Osteocyte (in vitro differentiated cells): Measurements from ENCODE around the gene KCNF1. TPM values are rescaled to one million over a fixed set of nuclear protein-coding genes. Genes with fewer than 3 reads are reported as not detected.

ENCODE experiments used
- DNase-seq: peaks from one replicate; pipeline ENCODE4 v3.0.0; 2021; ENCODE audit warnings: mixed read lengths; ENCODE audit not compliant: unreplicated experiment; ENCODE audit errors: extremely low spot score
- H3K27ac Mint-ChIP-seq: one replicate; pipeline ENCODE4 v1.8.0; 2021; ENCODE audit warnings: mild to moderate bottlenecking, mixed read lengths; ENCODE audit not compliant: unreplicated experiment
- H3K27me3 Mint-ChIP-seq: one replicate; pipeline ENCODE4 v1.8.0; 2021; ENCODE audit warnings: mixed read lengths; ENCODE audit not compliant: unreplicated experiment
- H3K36me3 Mint-ChIP-seq: one replicate; pipeline ENCODE4 v1.8.0; 2021; ENCODE audit warnings: mixed read lengths; ENCODE audit not compliant: unreplicated experiment
- H3K4me1 Mint-ChIP-seq: one replicate; pipeline ENCODE4 v1.8.0; 2021; ENCODE audit warnings: mixed read lengths; ENCODE audit not compliant: unreplicated experiment
- H3K4me3 Mint-ChIP-seq: one replicate; pipeline ENCODE4 v1.8.0; 2021; ENCODE audit warnings: mild to moderate bottlenecking, moderate library complexity, mixed read lengths; ENCODE audit not compliant: unreplicated experiment
- H3K9me3 Mint-ChIP-seq: one replicate; pipeline ENCODE4 v1.8.0; 2021; ENCODE audit warnings: mixed read lengths; ENCODE audit not compliant: unreplicated experiment
- total RNA-seq: library from RNA; stranded (reverse); gene quantifications from 2 replicates; pipeline ENCODE4 v1.2.1, GENCODE V29; 2021
- TF ChIP-seq, protein P1 (sequence below): fragments of 200-600 bp; sonication (generic); IDR thresholded peaks from 2 replicates; pipeline ENCODE4 v1.5.0; 2021; ENCODE audit warnings: antibody characterized with exemption, mild to moderate bottlenecking, moderate library complexity

Gene KCNF1
- total RNA-seq, 1 donor from 2014 or later = not detected

DNA sequence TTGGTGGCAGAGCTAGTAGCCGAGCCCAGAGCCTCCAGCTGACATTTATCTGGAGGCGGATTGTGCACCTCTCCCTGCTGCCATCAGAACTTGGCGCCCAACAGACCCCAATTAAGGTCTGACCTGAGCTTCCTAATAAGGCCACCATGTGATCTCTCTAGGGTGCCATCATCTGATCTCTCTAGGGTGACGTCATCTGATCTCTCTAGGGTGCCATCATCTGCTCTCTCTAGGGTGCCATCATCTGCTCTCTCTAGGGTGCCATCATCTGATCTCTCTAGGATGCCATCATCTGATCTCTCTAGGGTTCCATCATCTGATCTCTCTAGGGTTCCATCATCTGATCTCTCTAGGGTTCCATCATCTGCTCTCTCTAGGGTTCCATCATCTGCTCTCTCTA lies 6.2 kb downstream of the KCNF1 start:
- Mint-ChIP-seq H3K36me3 (no peaks in the 10 kb centered on the region), H3K4me3 (no peak overlapping the region), H3K9me3 (no peaks in the 10 kb centered on the region), H3K4me1 (no peaks in the 10 kb centered on the region), H3K27me3 (peaks cover 21% of the 10 kb centered on the region), H3K27ac (no peak overlapping the region)
- no peak for DNase-seq
- TF ChIP-seq, protein P1, sequence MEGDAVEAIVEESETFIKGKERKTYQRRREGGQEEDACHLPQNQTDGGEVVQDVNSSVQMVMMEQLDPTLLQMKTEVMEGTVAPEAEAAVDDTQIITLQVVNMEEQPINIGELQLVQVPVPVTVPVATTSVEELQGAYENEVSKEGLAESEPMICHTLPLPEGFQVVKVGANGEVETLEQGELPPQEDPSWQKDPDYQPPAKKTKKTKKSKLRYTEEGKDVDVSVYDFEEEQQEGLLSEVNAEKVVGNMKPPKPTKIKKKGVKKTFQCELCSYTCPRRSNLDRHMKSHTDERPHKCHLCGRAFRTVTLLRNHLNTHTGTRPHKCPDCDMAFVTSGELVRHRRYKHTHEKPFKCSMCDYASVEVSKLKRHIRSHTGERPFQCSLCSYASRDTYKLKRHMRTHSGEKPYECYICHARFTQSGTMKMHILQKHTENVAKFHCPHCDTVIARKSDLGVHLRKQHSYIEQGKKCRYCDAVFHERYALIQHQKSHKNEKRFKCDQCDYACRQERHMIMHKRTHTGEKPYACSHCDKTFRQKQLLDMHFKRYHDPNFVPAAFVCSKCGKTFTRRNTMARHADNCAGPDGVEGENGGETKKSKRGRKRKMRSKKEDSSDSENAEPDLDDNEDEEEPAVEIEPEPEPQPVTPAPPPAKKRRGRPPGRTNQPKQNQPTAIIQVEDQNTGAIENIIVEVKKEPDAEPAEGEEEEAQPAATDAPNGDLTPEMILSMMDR = no peak

DNA sequence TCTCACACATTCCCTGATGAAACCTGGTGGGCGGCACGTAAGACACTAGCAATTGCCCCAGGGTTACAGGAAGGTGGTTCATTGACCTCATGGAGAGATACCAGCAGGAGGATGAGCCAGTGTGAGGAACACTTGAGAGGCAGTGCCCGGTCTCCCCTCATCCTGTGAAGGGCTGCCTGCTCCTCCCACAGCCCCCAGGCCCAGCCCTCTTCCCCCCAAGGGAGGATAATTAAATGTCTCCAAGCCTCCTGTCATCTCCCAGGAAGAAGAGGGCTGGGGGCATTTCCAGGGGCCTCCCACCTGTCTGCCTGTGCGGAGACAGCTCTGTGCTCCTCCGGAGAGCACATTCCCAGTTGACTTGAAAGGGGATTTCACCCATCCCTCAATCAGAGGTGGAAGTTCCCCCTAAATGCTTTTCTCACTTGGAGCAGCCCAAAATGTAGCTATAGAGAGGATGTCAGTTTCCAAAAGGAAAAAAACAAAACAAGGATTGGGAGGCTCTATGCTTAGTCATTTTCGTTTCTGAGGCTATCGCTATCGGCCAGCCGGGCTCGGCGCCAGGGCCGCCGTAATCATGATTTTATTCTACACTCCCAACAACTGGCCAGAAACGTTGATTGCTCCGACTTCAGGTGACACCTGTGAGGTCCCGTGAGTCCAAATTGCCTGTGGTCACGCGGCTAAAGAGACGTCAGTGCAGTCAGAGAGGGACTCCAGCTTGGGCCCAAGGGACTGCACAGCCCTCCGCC lies 7.1 kb downstream of the KCNF1 start:
- Mint-ChIP-seq H3K27ac (no peak overlapping the region), H3K4me1 (no peaks in the 10 kb centered on the region), H3K9me3 (no peaks in the 10 kb centered on the region), H3K4me3 (no peak overlapping the region), H3K36me3 (no peaks in the 10 kb centered on the region), H3K27me3 (peaks cover 16% of the 10 kb centered on the region)
- TF ChIP-seq, protein P1 = no peak
- no peak for DNase-seq

DNA sequence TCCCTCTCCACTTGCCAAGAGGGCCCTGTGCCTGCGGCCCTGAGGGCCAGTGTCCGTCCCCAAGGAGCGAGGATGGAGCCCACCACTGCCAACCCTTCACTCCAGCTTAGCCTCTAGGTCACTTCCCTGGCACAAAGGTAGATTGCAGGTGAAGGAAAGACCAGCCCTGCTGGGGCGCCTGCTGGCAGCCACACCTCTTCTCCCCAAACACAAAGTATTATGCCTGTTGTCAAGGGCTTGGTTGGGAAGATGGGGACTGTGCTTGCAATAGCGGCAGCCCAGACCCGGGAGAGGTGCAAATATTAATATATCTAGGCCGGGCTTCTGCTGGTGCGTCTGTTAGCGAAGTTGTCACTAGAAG lies 7.7 kb downstream of the KCNF1 start:
- no peak for DNase-seq
- H3K36me3 Mint-ChIP-seq = no peaks in the 10 kb centered on the region
- TF ChIP-seq, protein P1 = no peak
- peaks cover 16% of the 10 kb centered on the region for H3K27me3 Mint-ChIP-seq
- no peak overlapping the region for H3K27ac Mint-ChIP-seq
- no peak overlapping the region for H3K4me3 Mint-ChIP-seq
- no peaks in the 10 kb centered on the region for H3K4me1 Mint-ChIP-seq
- no peaks in the 10 kb centered on the region for H3K9me3 Mint-ChIP-seq

DNA sequence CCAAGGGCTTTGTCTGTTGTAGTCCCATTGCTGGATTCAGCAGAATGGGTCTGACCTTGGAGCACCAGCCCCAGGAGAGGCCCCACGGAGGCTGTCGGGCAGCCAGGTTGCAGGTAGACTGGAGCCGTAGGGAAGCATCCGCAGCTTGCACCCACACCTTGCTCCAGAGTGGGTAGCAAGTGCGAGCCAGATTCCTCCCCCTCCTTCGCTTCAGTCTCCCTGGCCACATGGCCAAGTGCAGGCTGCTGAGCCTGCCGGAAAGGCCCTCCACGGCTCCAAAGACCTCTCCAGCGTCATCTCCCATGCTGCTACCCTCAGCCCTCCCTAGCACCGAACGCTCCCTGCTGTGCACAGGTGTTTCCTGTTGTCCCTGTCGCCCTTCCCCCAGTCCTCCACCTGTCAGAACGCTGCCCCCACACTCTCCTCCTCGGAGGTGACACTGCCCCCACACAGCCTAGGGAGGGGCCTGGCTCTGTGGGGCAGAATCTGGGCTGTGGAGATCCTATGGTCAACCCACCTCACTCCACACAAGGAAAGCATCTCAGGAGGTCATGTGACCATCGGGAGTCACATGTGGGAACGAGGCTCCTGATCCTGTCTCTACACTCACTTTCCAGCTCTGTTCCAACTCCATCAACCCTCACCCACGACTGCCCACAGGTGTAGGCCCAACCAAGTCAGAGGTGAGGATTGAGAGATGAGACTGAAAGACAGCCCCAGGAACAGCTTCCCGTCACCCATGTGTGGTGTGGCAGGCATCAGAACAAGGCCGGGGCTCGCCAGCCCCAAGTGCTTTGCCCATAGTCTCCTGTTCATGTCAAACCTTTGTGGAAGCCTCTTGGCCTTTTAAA lies 8.3 kb downstream of the KCNF1 start:
- Mint-ChIP-seq H3K9me3 (no peaks in the 10 kb centered on the region), H3K4me1 (no peaks in the 10 kb centered on the region), H3K4me3 (no peak overlapping the region), H3K27ac (no peak overlapping the region), H3K27me3 (peaks cover 16% of the 10 kb centered on the region), H3K36me3 (no peaks in the 10 kb centered on the region)
- TF ChIP-seq, protein P1 = no peak
- no peak for DNase-seq

DNA sequence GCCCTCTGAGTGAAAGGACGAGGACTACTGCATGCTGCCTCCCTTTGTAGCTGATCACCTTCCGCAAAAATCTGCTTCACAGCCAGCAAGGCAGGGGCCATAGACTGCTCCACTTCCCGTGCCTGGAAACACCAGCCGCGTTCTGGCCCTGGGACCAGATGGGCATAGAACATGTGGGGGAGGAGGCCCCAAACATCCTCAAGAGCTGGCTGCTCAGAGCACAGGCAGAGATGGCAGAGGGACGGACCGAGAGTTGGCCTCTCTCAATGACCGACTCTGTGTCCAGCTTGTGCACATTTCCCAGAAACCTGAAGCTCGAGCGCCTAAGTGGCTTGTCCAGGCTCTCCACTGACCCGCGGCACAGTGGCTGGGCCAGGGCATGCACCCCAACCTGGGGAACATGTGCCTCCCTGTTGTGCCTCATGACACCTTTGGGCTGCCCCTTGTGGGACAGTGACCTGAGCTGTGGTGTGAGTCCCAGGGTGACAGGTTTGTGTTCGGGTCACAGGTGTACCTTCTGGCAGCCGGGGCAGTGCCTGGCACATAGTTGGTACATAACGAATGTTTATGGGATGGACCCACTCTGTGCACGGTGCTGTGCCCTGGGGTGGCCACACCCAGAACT lies 9.1 kb downstream of the KCNF1 start:
- no peak overlapping the region for H3K4me3 Mint-ChIP-seq
- TF ChIP-seq, protein P1 = no peak
- H3K36me3 Mint-ChIP-seq = no peaks in the 10 kb centered on the region
- DNase-seq = no peak
- no peak overlapping the region for H3K27ac Mint-ChIP-seq
- H3K4me1 Mint-ChIP-seq = no peaks in the 10 kb centered on the region
- no peaks in the 10 kb centered on the region for H3K9me3 Mint-ChIP-seq
- peaks cover 14% of the 10 kb centered on the region for H3K27me3 Mint-ChIP-seq
